Epithelial cell of proximal tubule (primary cell): ENCODE measurements around the gene CTXND2. TPM values are rescaled to one million over a fixed set of nuclear protein-coding genes. Genes with fewer than 3 reads are reported as not detected.

Experiments used
- DNase-seq: peaks from one replicate; pipeline ENCODE4 v3.0.0-alpha.2; 2011; ENCODE audit warnings: low read depth
- H3K4me3 ChIP-seq: 2 replicates; pipeline ENCODE4 v1.5.1; 2011; ENCODE audit warnings: low read depth, mild to moderate bottlenecking, low read length
- CTCF ChIP-seq: conservative IDR thresholded peaks from 2 replicates; pipeline ENCODE4 v1.5.1; 2012; ENCODE audit warnings: low read depth, mild to moderate bottlenecking, low read length
- total RNA-seq: library from RNA; depleted of rRNA; stranded (reverse); fragments of >200 nt; gene quantifications from 2 replicates; pipeline ENCODE4 v1.2.3, GENCODE V29; 2015

Gene CTXND2
- total RNA-seq, 1 donor from 2014 or later = not detected

- no peak overlapping the region for H3K4me3 ChIP-seq
- no peak for DNase-seq
- TF ChIP-seq CTCF = no peak
These were observed 44.8 kb downstream of the CTXND2 start for GRCh38 chr1:150931773-150932172.

DNA sequence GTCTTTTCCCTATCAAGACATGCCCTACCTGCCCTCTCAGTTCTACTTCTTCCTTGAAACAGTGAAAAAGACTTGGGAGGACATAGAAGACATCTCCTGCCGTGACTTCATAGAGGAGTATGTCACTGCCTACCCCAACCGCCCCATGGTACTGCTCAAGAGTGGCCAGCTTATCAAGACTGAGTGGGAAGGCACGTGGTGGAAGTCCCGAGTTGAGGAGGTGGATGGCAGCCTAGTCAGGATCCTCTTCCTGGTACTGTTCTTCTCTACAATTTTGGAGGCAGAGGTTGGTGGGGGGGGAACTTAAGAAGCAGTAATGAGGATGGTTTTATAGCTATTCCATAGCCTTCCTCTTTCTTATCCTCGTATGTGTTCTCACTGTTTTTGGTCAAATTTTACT lies 57.9 kb downstream of the CTXND2 start:
- no peak for DNase-seq
- no peak for TF ChIP-seq CTCF
- H3K4me3 ChIP-seq = no peak overlapping the region

DNA sequence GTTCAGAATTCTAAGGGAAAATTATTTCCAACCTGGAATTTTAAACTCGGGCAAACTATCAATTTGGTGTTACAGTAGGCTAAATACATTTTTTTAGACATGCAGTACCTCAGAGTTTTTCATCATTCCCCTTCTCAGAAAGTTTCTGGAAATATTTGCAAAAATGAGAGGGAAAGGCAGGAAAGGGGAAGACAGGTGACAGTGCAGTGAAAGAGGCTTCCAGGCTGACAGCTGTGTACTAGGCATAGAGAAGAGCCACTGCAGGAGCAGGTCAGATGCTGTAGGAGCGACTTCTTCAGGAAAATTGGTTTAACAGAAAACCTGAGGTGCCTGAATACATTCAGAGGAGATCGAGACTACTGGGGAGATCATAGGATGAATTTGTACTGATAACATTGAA lies 67.8 kb downstream of the CTXND2 start:
- TF ChIP-seq CTCF = no peak
- DNase-seq = no peak
- no peak overlapping the region for H3K4me3 ChIP-seq

- H3K4me3 ChIP-seq = no peak overlapping the region
- no peak for TF ChIP-seq CTCF
- DNase-seq = no peak
These were observed 68.3 kb downstream of the CTXND2 start for GRCh38 chr1:150955280-150955679.

- TF ChIP-seq CTCF = no peak
- no peak overlapping the region for H3K4me3 ChIP-seq
- DNase-seq = no peak
These were observed 70.7 kb downstream of the CTXND2 start for GRCh38 chr1:150957666-150958065.

DNA sequence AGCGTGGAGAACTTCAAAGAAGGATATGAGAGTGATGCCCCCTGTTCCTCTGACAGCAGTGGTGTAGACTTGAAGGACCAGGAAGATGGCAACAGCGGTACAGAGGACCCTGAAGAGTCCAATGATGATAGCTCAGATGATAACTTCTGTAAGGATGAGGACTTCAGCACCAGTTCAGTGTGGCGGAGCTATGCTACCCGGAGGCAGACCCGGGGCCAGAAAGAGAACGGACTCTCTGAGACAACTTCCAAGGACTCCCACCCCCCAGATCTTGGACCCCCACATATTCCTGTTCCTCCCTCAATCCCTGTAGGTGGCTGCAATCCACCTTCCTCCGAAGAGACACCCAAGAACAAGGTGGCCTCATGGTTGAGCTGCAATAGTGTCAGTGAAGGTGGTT lies 73.7 kb downstream of the CTXND2 start:
- TF ChIP-seq CTCF = no peak
- DNase-seq = no peak
- no peak overlapping the region for H3K4me3 ChIP-seq

- no peak for DNase-seq
- no peak for TF ChIP-seq CTCF
- H3K4me3 ChIP-seq = no peak overlapping the region
These were observed 74.8 kb downstream of the CTXND2 start for GRCh38 chr1:150961756-150962155.

Other genes starting within 250 kb of the CTXND2 start
- gene GOLPH3L, start 190.0 kb upstream of the CTXND2 start, total RNA-seq = 12.6 and 14.3 TPM in 2 replicates
- gene HORMAD1, start 166.2 kb upstream of the CTXND2 start, total RNA-seq = not detected in 2 replicates
- 4.4 and 21.3 TPM in 2 replicates for gene CTSS, start 121.4 kb upstream of the CTXND2 start, total RNA-seq
- gene CTSK, start 78.9 kb upstream of the CTXND2 start, total RNA-seq = 0.43 and 2.0 TPM in 2 replicates
- 13.9 and 22.2 TPM in 2 replicates for gene ARNT, start 10.5 kb upstream of the CTXND2 start, total RNA-seq
- gene SETDB1, start 39.2 kb downstream of the CTXND2 start, total RNA-seq = 20.6 and 26.4 TPM in 2 replicates
- 96.1 and 165 TPM in 2 replicates for gene CERS2, start 87.7 kb downstream of the CTXND2 start, total RNA-seq
- gene ANXA9, start 95.2 kb downstream of the CTXND2 start, total RNA-seq = 0.12 and 1.2 TPM in 2 replicates
- gene MINDY1, start 119.8 kb downstream of the CTXND2 start, total RNA-seq = 13.0 and 14.6 TPM in 2 replicates
- 14.8 and 15.2 TPM in 2 replicates for gene PRUNE1, start 121.3 kb downstream of the CTXND2 start, total RNA-seq
- gene BNIPL, start 149.4 kb downstream of the CTXND2 start, total RNA-seq = 0.14 TPM in 1 of 2 replicates, not detected in the other
- 3.0 and 3.1 TPM in 2 replicates for gene C1orf56, start 160.6 kb downstream of the CTXND2 start, total RNA-seq
- gene CDC42SE1, start 172.5 kb downstream of the CTXND2 start, total RNA-seq = 85.4 and 94.8 TPM in 2 replicates
- gene MLLT11, start 173.3 kb downstream of the CTXND2 start, total RNA-seq = 19.0 and 27.6 TPM in 2 replicates
- 5.4 and 6.1 TPM in 2 replicates for gene GABPB2, start 183.6 kb downstream of the CTXND2 start, total RNA-seq